HG02840 (cell line): ENCODE results near the gene SYNE1.

Experiments used
- ATAC-seq: cut with Tn5 transposase; IDR thresholded peaks from one replicate; pipeline ENCODE4 v1.9.1; 2021; ENCODE audit warnings: mild to moderate bottlenecking, moderate library complexity, moderate number of reproducible peaks; ENCODE audit not compliant: unreplicated experiment, low FRiP score

Gene SYNE1

GRCh38 chr6:152298848-152299735, 338.1 kb downstream of the SYNE1 start:
- no peak for ATAC-seq

- no peak for ATAC-seq
Observed at GRCh38 chr6:152298055-152298647, 339.0 kb downstream of the SYNE1 start.

- no peak for ATAC-seq
Observed at GRCh38 chr6:152296648-152297376, 340.4 kb downstream of the SYNE1 start.

- ATAC-seq, result no peak
Observed at GRCh38 chr6:152295920-152296319, 341.2 kb downstream of the SYNE1 start.

- ATAC-seq, result no peak
Observed at GRCh38 chr6:152295346-152295745, 341.8 kb downstream of the SYNE1 start.

- no peak for ATAC-seq
Observed at GRCh38 chr6:152293404-152293803, 343.8 kb downstream of the SYNE1 start.

- no peak for ATAC-seq
Observed at GRCh38 chr6:152292555-152292954, 344.6 kb downstream of the SYNE1 start.

- no peak for ATAC-seq
Observed at GRCh38 chr6:152290693-152291092, 346.5 kb downstream of the SYNE1 start.

GRCh38 chr6:152277826-152278329, 359.3 kb downstream of the SYNE1 start:
- no peak for ATAC-seq

GRCh38 chr6:152273638-152274037, 363.5 kb downstream of the SYNE1 start:
- ATAC-seq, result no peak

- no peak for ATAC-seq
Observed at GRCh38 chr6:152273002-152273401, 364.2 kb downstream of the SYNE1 start.

GRCh38 chr6:152272486-152272885, 364.7 kb downstream of the SYNE1 start:
- ATAC-seq, result no peak

GRCh38 chr6:152271776-152272464, 365.2 kb downstream of the SYNE1 start:
- ATAC-seq, result no peak

GRCh38 chr6:152270301-152270925, 366.7 kb downstream of the SYNE1 start:
- ATAC-seq, result no peak

- ATAC-seq, result no peak
Observed at GRCh38 chr6:152268846-152269442, 368.2 kb downstream of the SYNE1 start.

- no peak for ATAC-seq
Observed at GRCh38 chr6:152267967-152268845, 369.0 kb downstream of the SYNE1 start.

- ATAC-seq, result no peak
Observed at GRCh38 chr6:152265651-152266050, 371.5 kb downstream of the SYNE1 start.

GRCh38 chr6:152263582-152263981, 373.6 kb downstream of the SYNE1 start:
- ATAC-seq, result no peak

GRCh38 chr6:152261179-152261578, 376.0 kb downstream of the SYNE1 start:
- no peak for ATAC-seq
